Hepatocyte (in vitro differentiated cells): ENCODE results near the gene FNDC11. TPM values are rescaled to one million over a fixed set of nuclear protein-coding genes. Genes with fewer than 3 reads are reported as not detected.

Source experiments
- DNase-seq: peaks from one replicate; pipeline ENCODE4 v3.0.0-alpha.2; 2016; ENCODE audit warnings: low spot score
- H2AFZ ChIP-seq: fragments of 200-600 bp; sonication (generic); 2 replicates; pipeline ENCODE4 v1.6.0; 2016; ENCODE audit warnings: antibody characterized with exemption, mild to moderate bottlenecking
- H3K27ac ChIP-seq: fragments of 200-600 bp; sonication (generic); 2 replicates; pipeline ENCODE4 v1.5.1; 2016; ENCODE audit warnings: mild to moderate bottlenecking
- H3K27me3 ChIP-seq: fragments of 200-600 bp; sonication (generic); 2 replicates; pipeline ENCODE4 v1.6.1; 2016
- H3K36me3 ChIP-seq: fragments of 200-600 bp; sonication (generic); replicated peaks from 2 replicates; pipeline ENCODE4 v1.5.1; 2016; ENCODE audit warnings: low read depth; ENCODE audit not compliant: insufficient read depth
- H3K4me1 ChIP-seq: fragments of 200-600 bp; sonication (generic); 2 replicates; pipeline ENCODE4 v1.5.1; 2016; ENCODE audit warnings: mild to moderate bottlenecking, moderate library complexity; ENCODE audit not compliant: insufficient read depth
- H3K4me2 ChIP-seq: fragments of 200-600 bp; sonication (generic); 2 replicates; pipeline ENCODE4 v1.6.0; 2016
- H3K4me3 ChIP-seq: fragments of 200-600 bp; sonication (generic); 2 replicates; pipeline ENCODE4 v1.5.1; 2016; ENCODE audit warnings: mild to moderate bottlenecking
- H3K79me2 ChIP-seq: fragments of 200-600 bp; sonication (generic); 2 replicates; pipeline ENCODE4 v1.6.0; 2017; ENCODE audit warnings: mild to moderate bottlenecking
- H3K9me2 ChIP-seq: fragments of 200-600 bp; sonication (generic); replicated peaks from 2 replicates; pipeline ENCODE4 v1.6.0; 2017; ENCODE audit warnings: mild to moderate bottlenecking; ENCODE audit not compliant: insufficient read depth
- H3K9me3 ChIP-seq: fragments of 200-600 bp; sonication (generic); 2 replicates; pipeline ENCODE4 v1.5.1; 2016; ENCODE audit warnings: low read depth, mild to moderate bottlenecking
- H4K20me1 ChIP-seq: fragments of 200-600 bp; sonication (generic); 2 replicates; pipeline ENCODE4 v1.6.0; 2016; ENCODE audit warnings: mild to moderate bottlenecking; ENCODE audit not compliant: insufficient read depth, poor library complexity, severe bottlenecking
- EZH2 ChIP-seq: fragments of 200-600 bp; sonication (generic); IDR thresholded peaks from 2 replicates; pipeline ENCODE4 v1.6.1; 2016; ENCODE audit warnings: antibody characterized with exemption, mild to moderate bottlenecking, borderline replicate concordance
- EZH2phosphoT487 ChIP-seq: fragments of 200-600 bp; sonication (generic); IDR thresholded peaks from one replicate; pipeline ENCODE4 v1.6.1; 2018; ENCODE audit warnings: antibody characterized with exemption, mild to moderate bottlenecking, low read depth, moderate library complexity; ENCODE audit not compliant: unreplicated experiment, severe bottlenecking
- WGBS: methylation state at CpG from one replicate; pipeline ENCODE4 v1.1.6; 2016; ENCODE audit warnings: low lambda C conversion rate; ENCODE audit errors: missing lambda C conversion rate; 5-methylcytosine and 5-hydroxymethylcytosine counted together
- polyA plus RNA-seq: library from polyadenylated mRNA; unstranded; fragments of >200 nt; fragmentation: Nextera tagmentation; extraction: Ambion mirVana; gene quantifications from 2 replicates; pipeline ENCODE4 v1.2.1, GENCODE V29; 2016
- total RNA-seq: library from RNA; depleted of rRNA; stranded (reverse); fragments of >200 nt; gene quantifications from 2 replicates; pipeline ENCODE4 v1.2.3, GENCODE V29; 2014
- TF ChIP-seq, protein P1 (sequence below): fragments of 200-600 bp; sonication (generic); IDR thresholded peaks from 2 replicates; pipeline ENCODE4 v1.5.1; 2016; ENCODE audit warnings: antibody characterized with exemption, mild to moderate bottlenecking; ENCODE audit not compliant: poor library complexity

Gene FNDC11
- total and polyA plus RNA-seq, 2 experiments from 2014 or later = 0.57 to 0.79 TPM

- TF ChIP-seq EZH2 (no peak), EZH2phosphoT487 (no peak)
- TF ChIP-seq, protein P1, sequence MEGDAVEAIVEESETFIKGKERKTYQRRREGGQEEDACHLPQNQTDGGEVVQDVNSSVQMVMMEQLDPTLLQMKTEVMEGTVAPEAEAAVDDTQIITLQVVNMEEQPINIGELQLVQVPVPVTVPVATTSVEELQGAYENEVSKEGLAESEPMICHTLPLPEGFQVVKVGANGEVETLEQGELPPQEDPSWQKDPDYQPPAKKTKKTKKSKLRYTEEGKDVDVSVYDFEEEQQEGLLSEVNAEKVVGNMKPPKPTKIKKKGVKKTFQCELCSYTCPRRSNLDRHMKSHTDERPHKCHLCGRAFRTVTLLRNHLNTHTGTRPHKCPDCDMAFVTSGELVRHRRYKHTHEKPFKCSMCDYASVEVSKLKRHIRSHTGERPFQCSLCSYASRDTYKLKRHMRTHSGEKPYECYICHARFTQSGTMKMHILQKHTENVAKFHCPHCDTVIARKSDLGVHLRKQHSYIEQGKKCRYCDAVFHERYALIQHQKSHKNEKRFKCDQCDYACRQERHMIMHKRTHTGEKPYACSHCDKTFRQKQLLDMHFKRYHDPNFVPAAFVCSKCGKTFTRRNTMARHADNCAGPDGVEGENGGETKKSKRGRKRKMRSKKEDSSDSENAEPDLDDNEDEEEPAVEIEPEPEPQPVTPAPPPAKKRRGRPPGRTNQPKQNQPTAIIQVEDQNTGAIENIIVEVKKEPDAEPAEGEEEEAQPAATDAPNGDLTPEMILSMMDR = no peak
Observed at GRCh38 chr20:63552481-63553249, 1.3 kb upstream of the FNDC11 start.

GRCh38 chr20:63553251-63553932 is 567 bp upstream of the FNDC11 start:
- Histone ChIP-seq H3K36me3 (no peaks in the 10 kb centered on the region), H4K20me1 (no peaks in the 10 kb centered on the region), H3K9me2 (no peaks in the 10 kb centered on the region), H3K27ac (no peak overlapping the region), H3K4me1 (no peaks in the 10 kb centered on the region), H2AFZ (peak overlapping the region; percentile 98), H3K27me3 (no peaks in the 10 kb centered on the region), H3K79me2 (no peaks in the 10 kb centered on the region), H3K9me3 (no peaks in the 10 kb centered on the region), H3K4me2 (peak overlapping the region; percentile 99), H3K4me3 (peak overlapping the region; percentile 79)
- peak; percentile 89 for DNase-seq
- 5% methylated on average over 4 of the region's 37 CpGs for WGBS
- no peak for TF ChIP-seq EZH2
- TF ChIP-seq, protein P1 = no peak
- TF ChIP-seq EZH2phosphoT487 = no peak

More at GRCh38 chr20:63552481-63553249, 1.3 kb upstream of the FNDC11 start:
- Histone ChIP-seq H3K27ac (no peak overlapping the region), H3K79me2 (no peaks in the 10 kb centered on the region), H4K20me1 (no peaks in the 10 kb centered on the region), H3K27me3 (no peaks in the 10 kb centered on the region), H3K9me3 (no peaks in the 10 kb centered on the region), H3K9me2 (no peaks in the 10 kb centered on the region), H2AFZ (no peak overlapping the region), H3K36me3 (no peaks in the 10 kb centered on the region), H3K4me3 (no peak overlapping the region), H3K4me1 (no peaks in the 10 kb centered on the region), H3K4me2 (no peak overlapping the region)
- no peak for DNase-seq
- WGBS = 38% methylated on average over 15 of the region's 15 CpGs

GRCh38 chr20:63554361-63555278 is 661 bp downstream of the FNDC11 start:
- WGBS = 72% methylated on average over 31 of the region's 38 CpGs
- peak overlapping the region; percentile 99 for H3K4me2 ChIP-seq
- H4K20me1 ChIP-seq = no peaks in the 10 kb centered on the region
- H3K27me3 ChIP-seq = no peaks in the 10 kb centered on the region
- no peaks in the 10 kb centered on the region for H3K36me3 ChIP-seq
- no peaks in the 10 kb centered on the region for H3K9me2 ChIP-seq
- no peak for DNase-seq
- H3K4me3 ChIP-seq = peak overlapping the region; percentile 79
- no peaks in the 10 kb centered on the region for H3K79me2 ChIP-seq
- H3K9me3 ChIP-seq = no peaks in the 10 kb centered on the region
- no peaks in the 10 kb centered on the region for H3K4me1 ChIP-seq
- TF ChIP-seq EZH2 = no peak
- no peak overlapping the region for H3K27ac ChIP-seq
- peak overlapping the region; percentile 98 for H2AFZ ChIP-seq
